Measurements from ENCODE around the gene CALD1. TPM values are rescaled to one million over a fixed set of nuclear protein-coding genes. Genes with fewer than 3 reads are reported as not detected.
A peak's percentile ranks its signal among the peaks of the same experiment; 100 is the strongest.

The CALD1 gene
- total RNA-seq (22.6 and 29.3 TPM in 2 replicates), polyA plus RNA-seq (73.8 and 135 TPM in 2 replicates)

GRCh38 chr7:134778941-134779740, at the start of gene CALD1:
Gene CALD1 (plus strand): TSS chr7:134779634. CDS start chr7:134867734, 88,100 bp downstream.
- Histone ChIP-seq H3K36me3 (no peaks in the 10 kb centered on the region), H3K27me3 (no peaks in the 10 kb centered on the region), H3K4me1 (ENCODE audit: low read depth) (peaks cover 17% of the 10 kb centered on the region), H3K27ac (peak within 1 kb of the TSS; percentile 97), H3K9me3 (ENCODE audit: low read depth) (no peaks in the 10 kb centered on the region), H3K4me3 (peak within 1 kb of the TSS; percentile 64)
- DNase-seq (ENCODE audit: low read depth in 1 of 2, low spot score in 1 of 2), result peak; percentile 90 to 99
- TF ChIP-seq CTCF (IDR thresholded peaks at IDR 0.05; ENCODE audit: low read depth, low read length), result no peak

GRCh38 chr7:134729895-134730294, 49.5 kb upstream of the CALD1 start:
- Histone ChIP-seq H3K9me3 (ENCODE audit: low read depth) (no peaks in the 10 kb centered on the region), H3K4me1 (ENCODE audit: low read depth) (peaks cover 23% of the 10 kb centered on the region), H3K4me3 (no peak overlapping the region), H3K36me3 (no peaks in the 10 kb centered on the region), H3K27me3 (no peaks in the 10 kb centered on the region), H3K27ac (no peak overlapping the region)
- no peak for DNase-seq (ENCODE audit: low read depth in 1 of 2, low spot score in 1 of 2)
- no peak for TF ChIP-seq CTCF (IDR thresholded peaks at IDR 0.05; ENCODE audit: low read depth, low read length)

- no peaks in the 10 kb centered on the region for H3K27me3 ChIP-seq
- H3K4me1 ChIP-seq (ENCODE audit: low read depth), result peaks cover 23% of the 10 kb centered on the region
- no peak for TF ChIP-seq CTCF (IDR thresholded peaks at IDR 0.05; ENCODE audit: low read depth, low read length)
- no peak overlapping the region for H3K27ac ChIP-seq
- H3K9me3 ChIP-seq (ENCODE audit: low read depth), result no peaks in the 10 kb centered on the region
- peak in 1 of 2 donors; percentile 49 for DNase-seq (ENCODE audit: low read depth in 1 of 2, low spot score in 1 of 2)
- H3K4me3 ChIP-seq, result no peak overlapping the region
- H3K36me3 ChIP-seq, result no peaks in the 10 kb centered on the region
These were observed 49.0 kb upstream of the CALD1 start for GRCh38 chr7:134730411-134730829.

GRCh38 chr7:134731616-134732015, 47.8 kb upstream of the CALD1 start:
- Histone ChIP-seq H3K36me3 (no peaks in the 10 kb centered on the region), H3K4me1 (ENCODE audit: low read depth) (peaks cover 23% of the 10 kb centered on the region), H3K27ac (no peak overlapping the region), H3K9me3 (ENCODE audit: low read depth) (no peaks in the 10 kb centered on the region), H3K4me3 (no peak overlapping the region), H3K27me3 (no peaks in the 10 kb centered on the region)
- no peak for TF ChIP-seq CTCF (IDR thresholded peaks at IDR 0.05; ENCODE audit: low read depth, low read length)
- DNase-seq (ENCODE audit: low read depth in 1 of 2, low spot score in 1 of 2), result no peak

- no peaks in the 10 kb centered on the region for H3K9me3 ChIP-seq (ENCODE audit: low read depth)
These were observed 46.7 kb upstream of the CALD1 start for GRCh38 chr7:134732728-134733127.

More at GRCh38 chr7:134732728-134733127, 46.7 kb upstream of the CALD1 start:
- H3K4me3 ChIP-seq, result no peak overlapping the region
- DNase-seq (ENCODE audit: low read depth in 1 of 2, low spot score in 1 of 2), result no peak
- TF ChIP-seq CTCF (IDR thresholded peaks at IDR 0.05; ENCODE audit: low read depth, low read length), result no peak
- no peaks in the 10 kb centered on the region for H3K27me3 ChIP-seq
- peaks cover 23% of the 10 kb centered on the region for H3K4me1 ChIP-seq (ENCODE audit: low read depth)
- no peak overlapping the region for H3K27ac ChIP-seq
- no peaks in the 10 kb centered on the region for H3K36me3 ChIP-seq

Measured in cardiac muscle cell (in vitro differentiated cells and primary cell).